HepG2 (cell line): Measurements from ENCODE around the gene FAM50A. TPM values are rescaled to one million over a fixed set of nuclear protein-coding genes. Genes with fewer than 3 reads are reported as not detected.

Experiments used
- ATF3 ChIP-seq: sonication (generic); formaldehyde crosslinking; IDR thresholded peaks from 2 replicates; pipeline ENCODE4 v1.4.0; 2020; ENCODE audit warnings: missing genetic modification reagents
- ATM ChIP-seq: fragments of 450-650 bp; IDR thresholded peaks from 2 replicates; pipeline ENCODE4 v1.7.1; 2017; ENCODE audit warnings: mild to moderate bottlenecking, borderline replicate concordance
- DBP ChIP-seq: sonication (generic); formaldehyde crosslinking; IDR thresholded peaks from 2 replicates; pipeline ENCODE4 v1.4.0; 2020; ENCODE audit warnings: missing genetic modification reagents; ENCODE audit errors: not compliant biosample characterization
- FOXJ3 ChIP-seq: sonication (generic); formaldehyde crosslinking; IDR thresholded peaks from 2 replicates; pipeline ENCODE4 v1.4.0; 2020; ENCODE audit warnings: missing genetic modification reagents, mild to moderate bottlenecking, borderline replicate concordance
- HNRNPLL ChIP-seq: fragments of 200-400 bp; formaldehyde crosslinking; IDR thresholded peaks from 2 replicates; pipeline ENCODE4 v1.6.1; 2017; ENCODE audit warnings: mild to moderate bottlenecking, low read depth, low read length; ENCODE audit not compliant: poor library complexity, severe bottlenecking
- MIER3 ChIP-seq: IDR thresholded peaks from 2 replicates; pipeline ENCODE4 v1.6.1; 2016; ENCODE audit warnings: missing compliant biosample characterization, borderline replicate concordance
- NBN ChIP-seq: fragments of 450-650 bp; conservative IDR thresholded peaks from 2 replicates; pipeline ENCODE4 v1.6.1; 2017
- NCOA5 ChIP-seq: sonication (generic); formaldehyde crosslinking; IDR thresholded peaks from 2 replicates; pipeline ENCODE4 v1.4.0; 2020; ENCODE audit warnings: missing genetic modification reagents
- TEAD3 ChIP-seq: optimal IDR thresholded peaks from 2 replicates; pipeline ENCODE3; 2016; ENCODE audit warnings: borderline replicate concordance
- THAP7 ChIP-seq: sonication (generic); formaldehyde crosslinking; IDR thresholded peaks from 2 replicates; pipeline ENCODE4 v1.8.1; 2023; ENCODE audit warnings: mild to moderate bottlenecking, missing genetic modification reagents
- UBTF ChIP-seq: sonication (generic); formaldehyde crosslinking; IDR thresholded peaks from 2 replicates; pipeline ENCODE4 v1.4.0; 2020; ENCODE audit warnings: mild to moderate bottlenecking, missing genetic modification reagents
- XBP1 ChIP-seq: sonication (generic); formaldehyde crosslinking; IDR thresholded peaks from 2 replicates; pipeline ENCODE4 v1.5.0; 2020; ENCODE audit warnings: missing genetic modification reagents
- YY1 ChIP-seq: IDR thresholded peaks from 2 replicates; pipeline ENCODE4 v1.6.1; 2011; ENCODE audit warnings: low read length, low read depth, moderate library complexity, mild to moderate bottlenecking; ENCODE audit not compliant: insufficient read depth, insufficient replicate concordance
- ZBTB3 ChIP-seq: sonication (generic); formaldehyde crosslinking; IDR thresholded peaks from 2 replicates; pipeline ENCODE4 v1.4.0; 2020; ENCODE audit warnings: low read depth, mild to moderate bottlenecking, moderate library complexity, missing genetic modification reagents, borderline replicate concordance
- ZFX ChIP-seq: sonication (generic); formaldehyde crosslinking; IDR thresholded peaks from 2 replicates; pipeline ENCODE4 v1.4.0; 2020; ENCODE audit warnings: mild to moderate bottlenecking, low read depth, missing genetic modification reagents, moderate library complexity
- ZNF253 ChIP-seq: sonication (generic); formaldehyde crosslinking; IDR thresholded peaks from 2 replicates; pipeline ENCODE4 v1.8.0; 2022; ENCODE audit warnings: mild to moderate bottlenecking, missing genetic modification reagents, borderline replicate concordance
- ZNF546 ChIP-seq: sonication (generic); formaldehyde crosslinking; conservative IDR thresholded peaks from 2 replicates; pipeline ENCODE4 v1.8.1; 2023; ENCODE audit warnings: mild to moderate bottlenecking, missing genetic modification reagents
- ZNF639 ChIP-seq: conservative IDR thresholded peaks from 2 replicates; pipeline ENCODE4 v1.6.1; 2018; ENCODE audit warnings: missing genetic modification reagents
- ZNF672 ChIP-seq: sonication (generic); formaldehyde crosslinking; IDR thresholded peaks from 2 replicates; pipeline ENCODE4 v1.8.1; 2022; ENCODE audit warnings: missing genetic modification reagents
- ZNF790 ChIP-seq: sonication (generic); formaldehyde crosslinking; IDR thresholded peaks from 2 replicates; pipeline ENCODE4 v1.8.0; 2022; ENCODE audit warnings: missing genetic modification reagents, mild to moderate bottlenecking, borderline replicate concordance
- ZNF878 ChIP-seq: sonication (generic); formaldehyde crosslinking; IDR thresholded peaks from 2 replicates; pipeline ENCODE4 v1.8.1; 2023; ENCODE audit warnings: mild to moderate bottlenecking, missing genetic modification reagents, moderate library complexity
- ZNF879 ChIP-seq: sonication (generic); formaldehyde crosslinking; IDR thresholded peaks from 2 replicates; pipeline ENCODE4 v1.8.1; 2023; ENCODE audit warnings: missing genetic modification reagents
- ZNF883 ChIP-seq: sonication (generic); formaldehyde crosslinking; IDR thresholded peaks from 2 replicates; pipeline ENCODE4 v1.5.1; 2020; ENCODE audit warnings: mild to moderate bottlenecking, missing genetic modification reagents; ENCODE audit errors: not compliant biosample characterization
- polyA plus RNA-seq, 8 experiments: library from polyadenylated mRNA; depleted of rRNA in 3 of 8; stranded (reverse) in 7 of 8; unstranded in 1 of 8; fragments of >200 nt; fragmentation: Illumina TruSeq in 4 of 8; extraction: Trizol in 4 of 8; gene quantifications; 2 replicates each; pipeline versions ENCODE4 v1.2.1 to v1.2.3, GENCODE V29; 2011 to 2016; ENCODE audit warnings: low read depth in 4 of 8, missing spikeins in 1 of 8, mixed read lengths in 1 of 8; ENCODE audit not compliant: insufficient read depth in 1 of 8
- total RNA-seq, 5 experiments: library from RNA; depleted of rRNA; stranded (reverse); fragments of >200 nt; fragmentation: Illumina TruSeq; extraction: Trizol; gene quantifications; 2 replicates each; pipeline ENCODE4 v1.2.3, GENCODE V29; 2016; ENCODE audit warnings: low read depth in 1 of 5

Gene FAM50A
- total and polyA plus RNA-seq, 2 of the 13 experiments (the other 11 are each of a cell fraction or from before 2014, with no cell fraction given), result 30.7 to 40.7 TPM

GRCh38 chrX:154436983-154437752, 6.8 kb upstream of the FAM50A start, which contains the start of gene GDI1 (continued):
- TF ChIP-seq THAP7 (CRISPR knock-in tag) (no peak), ATM (no peak), NBN (no peak), FOXJ3 (CRISPR knock-in tag) (no peak), ZFX (CRISPR knock-in tag) (peak; percentile 18; the same call in 1 of the 2 replicates), ZNF883 (CRISPR knock-in tag) (no peak), HNRNPLL (peak; percentile 20), YY1 (peak; percentile 93), ATF3 (CRISPR knock-in tag) (no peak), MIER3 (CRISPR knock-in tag) (no peak), DBP (CRISPR knock-in tag) (no peak), ZNF879 (CRISPR knock-in tag) (no peak), TEAD3 (no peak), ZNF253 (CRISPR knock-in tag) (no peak), ZNF790 (CRISPR knock-in tag) (no peak), ZNF639 (CRISPR knock-in tag) (no peak), ZNF672 (CRISPR knock-in tag) (no peak), ZNF878 (CRISPR knock-in tag) (no peak), UBTF (CRISPR knock-in tag) (0 out of 2 replicates have a peak, but pooled peaks have one; percentile 13), NCOA5 (CRISPR knock-in tag) (no peak), XBP1 (CRISPR knock-in tag) (no peak), ZBTB3 (no peak), ZNF546 (CRISPR knock-in tag) (no peak)
